HEK293 (cell line): ENCODE results near the gene TMEM167B.
A peak's percentile ranks its signal among the peaks of the same experiment; 100 is the strongest.

Experiments
- CTCF ChIA-PET: fragments of 350-600 bp; formaldehyde crosslinking; extraction: SDS; loops from one replicate; lab custom pipeline; 2021; ENCODE audit warnings: antibody characterized with exemption; lab: Yijun Ruan, JAX
- POLR2A ChIA-PET: fragments of 300-600 bp; formaldehyde crosslinking; extraction: SDS; loops from one replicate; lab custom pipeline; 2020; ENCODE audit warnings: antibody characterized with exemption, inconsistent platforms; lab: Yijun Ruan, JAX
- H3K27ac ChIP-seq: fragments of 200-500 bp; sonication (Bioruptor generic); 2 replicates; pipeline ENCODE4 v1.5.1; 2014; ENCODE audit warnings: low read depth, low read length, control low read depth, inconsistent platforms; ENCODE audit errors: extremely low read depth
- H3K36me3 ChIP-seq, 2 experiments: fragments of 200-500 bp in 1 of 2; sonication (Bioruptor generic) in 1 of 2; 1 replicate in 1 of 2; 2 replicates in 1 of 2; pipeline ENCODE4 v1.5.1; 2014 to 2017; ENCODE audit warnings: inconsistent platforms in 2 of 2, low read length in 2 of 2; ENCODE audit not compliant: control insufficient read depth in 2 of 2, insufficient read depth in 1 of 2
- H3K4me1 ChIP-seq: fragments of 200-500 bp; sonication (Bioruptor generic); 2 replicates; pipeline ENCODE4 v1.5.1; 2014; ENCODE audit warnings: mild to moderate bottlenecking, low read length, inconsistent platforms; ENCODE audit not compliant: control insufficient read depth, insufficient read depth
- H3K4me3 ChIP-seq: 2 replicates; pipeline ENCODE4 v1.5.1; 2011; ENCODE audit warnings: low read depth, mild to moderate bottlenecking, control low read depth, low read length, moderate library complexity
- H3K9me3 ChIP-seq: fragments of 200-500 bp; sonication (Bioruptor generic); 2 replicates; pipeline ENCODE4 v1.5.1; 2014; ENCODE audit warnings: low read depth, low read length, inconsistent platforms; ENCODE audit not compliant: control insufficient read depth, insufficient read depth
- ATF2 ChIP-seq: fragments of 450-650 bp; formaldehyde crosslinking; IDR thresholded peaks from 2 replicates; pipeline ENCODE4 v1.5.1; 2016; ENCODE audit warnings: missing biosample characterization, missing genetic modification characterization, low read depth
- EGR2 ChIP-seq: fragments of 450-650 bp; formaldehyde crosslinking; IDR thresholded peaks from 2 replicates; pipeline ENCODE4 v1.5.1; 2016; ENCODE audit warnings: low read depth, missing biosample characterization, missing genetic modification characterization
- HOXA7 ChIP-seq: sonication (generic); formaldehyde crosslinking; IDR thresholded peaks from 2 replicates; pipeline ENCODE4 v1.8.1; 2022; ENCODE audit warnings: missing genetic modification reagents, borderline replicate concordance
- MZF1 ChIP-seq: fragments of 450-650 bp; formaldehyde crosslinking; IDR thresholded peaks from 2 replicates; pipeline ENCODE4 v1.5.1; 2017; ENCODE audit warnings: missing biosample characterization, missing genetic modification characterization, borderline replicate concordance
- PBX3 ChIP-seq: sonication (generic); formaldehyde crosslinking; IDR thresholded peaks from 2 replicates; pipeline ENCODE4 v1.8.1; 2022; ENCODE audit warnings: mild to moderate bottlenecking, moderate library complexity, missing genetic modification reagents
- PRDM1 ChIP-seq: fragments of 450-650 bp; formaldehyde crosslinking; IDR thresholded peaks from 2 replicates; pipeline ENCODE4; 2016; ENCODE audit warnings: missing biosample characterization, missing genetic modification characterization
- PRDM10 ChIP-seq: fragments of 450-650 bp; formaldehyde crosslinking; IDR thresholded peaks from 2 replicates; pipeline ENCODE4 v1.5.1; 2016; ENCODE audit warnings: missing biosample characterization, missing genetic modification characterization
- PRDM6 ChIP-seq: fragments of 450-650 bp; formaldehyde crosslinking; IDR thresholded peaks from 2 replicates; pipeline ENCODE4 v1.5.1; 2017; ENCODE audit warnings: missing biosample characterization, missing genetic modification characterization
- SCRT2 ChIP-seq: fragments of 450-650 bp; formaldehyde crosslinking; IDR thresholded peaks from 2 replicates; pipeline ENCODE4 v1.5.1; 2016; ENCODE audit warnings: missing biosample characterization, missing genetic modification characterization
- ZBTB21 ChIP-seq: fragments of 450-650 bp; formaldehyde crosslinking; IDR thresholded peaks from 2 replicates; pipeline ENCODE4 v1.5.1; 2017; ENCODE audit warnings: missing biosample characterization, missing genetic modification characterization
- ZFHX2 ChIP-seq: fragments of 450-650 bp; formaldehyde crosslinking; conservative IDR thresholded peaks from 2 replicates; pipeline ENCODE4 v1.5.1; 2016; ENCODE audit warnings: missing biosample characterization, missing genetic modification characterization
- ZFP3 ChIP-seq: fragments of 450-650 bp; formaldehyde crosslinking; IDR thresholded peaks from 2 replicates; pipeline ENCODE4 v1.5.1; 2016; ENCODE audit warnings: low read depth, missing biosample characterization, missing genetic modification characterization
- ZNF112 ChIP-seq: fragments of 450-650 bp; formaldehyde crosslinking; IDR thresholded peaks from 2 replicates; pipeline ENCODE4 v1.5.0; 2017; ENCODE audit warnings: missing biosample characterization, missing genetic modification characterization
- ZNF155 ChIP-seq: fragments of 450-650 bp; formaldehyde crosslinking; IDR thresholded peaks from 2 replicates; pipeline ENCODE4 v1.5.1; 2016; ENCODE audit warnings: missing biosample characterization, missing genetic modification characterization
- ZNF202 ChIP-seq: fragments of 450-650 bp; formaldehyde crosslinking; IDR thresholded peaks from 2 replicates; pipeline ENCODE4 v1.5.1; 2016; ENCODE audit warnings: missing biosample characterization, missing genetic modification characterization, borderline replicate concordance
- ZNF302 ChIP-seq: fragments of 450-650 bp; formaldehyde crosslinking; IDR thresholded peaks from 2 replicates; pipeline ENCODE4 v1.5.1; 2016; ENCODE audit warnings: missing biosample characterization, missing genetic modification characterization, low read depth
- ZNF394 ChIP-seq: fragments of 450-650 bp; formaldehyde crosslinking; IDR thresholded peaks from 2 replicates; pipeline ENCODE4 v1.5.1; 2016; ENCODE audit warnings: missing biosample characterization, missing genetic modification characterization, mild to moderate bottlenecking, moderate library complexity, borderline replicate concordance
- ZNF416 ChIP-seq: fragments of 450-650 bp; formaldehyde crosslinking; IDR thresholded peaks from 2 replicates; pipeline ENCODE4 v1.5.1; 2016; ENCODE audit warnings: missing biosample characterization, missing genetic modification characterization
- ZNF433 ChIP-seq: fragments of 450-650 bp; formaldehyde crosslinking; IDR thresholded peaks from 2 replicates; pipeline ENCODE4 v1.5.1; 2016; ENCODE audit warnings: missing biosample characterization, missing genetic modification characterization, low read depth
- ZNF449 ChIP-seq: fragments of 450-650 bp; formaldehyde crosslinking; IDR thresholded peaks from 2 replicates; pipeline ENCODE4 v1.5.1; 2017; ENCODE audit warnings: missing biosample characterization, mild to moderate bottlenecking, missing genetic modification characterization, moderate library complexity
- ZNF473 ChIP-seq: fragments of 450-650 bp; formaldehyde crosslinking; IDR thresholded peaks from 2 replicates; pipeline ENCODE4 v1.5.1; 2017; ENCODE audit warnings: missing biosample characterization, missing genetic modification characterization
- ZNF48 ChIP-seq: fragments of 450-650 bp; formaldehyde crosslinking; IDR thresholded peaks from 2 replicates; pipeline ENCODE4 v1.5.1; 2016; ENCODE audit warnings: missing biosample characterization, missing genetic modification characterization
- ZNF514 ChIP-seq: fragments of 450-650 bp; formaldehyde crosslinking; IDR thresholded peaks from 2 replicates; pipeline ENCODE4 v1.5.1; 2016; ENCODE audit warnings: missing biosample characterization, missing genetic modification characterization
- ZNF560 ChIP-seq: fragments of 450-650 bp; formaldehyde crosslinking; IDR thresholded peaks from 2 replicates; pipeline ENCODE4 v1.5.1; 2017; ENCODE audit warnings: missing biosample characterization, missing genetic modification characterization, borderline replicate concordance
- ZNF596 ChIP-seq: fragments of 450-650 bp; IDR thresholded peaks from 2 replicates; pipeline ENCODE4 v1.5.0; 2018; ENCODE audit warnings: missing biosample characterization, mild to moderate bottlenecking, missing genetic modification characterization, moderate library complexity
- ZNF629 ChIP-seq: fragments of 450-650 bp; formaldehyde crosslinking; IDR thresholded peaks from 2 replicates; pipeline ENCODE4 v1.5.1; 2017; ENCODE audit warnings: missing biosample characterization, missing genetic modification characterization
- ZNF76 ChIP-seq: fragments of 450-650 bp; formaldehyde crosslinking; IDR thresholded peaks from 2 replicates; pipeline ENCODE4; 2016; ENCODE audit warnings: low read depth, missing biosample characterization, missing genetic modification characterization, borderline replicate concordance
- ZNF837 ChIP-seq: fragments of 450-650 bp; formaldehyde crosslinking; IDR thresholded peaks from 2 replicates; pipeline ENCODE4 v1.5.1; 2016; ENCODE audit warnings: missing biosample characterization, missing genetic modification characterization
- ZSCAN30 ChIP-seq: fragments of 450-650 bp; IDR thresholded peaks from 2 replicates; pipeline ENCODE4 v1.5.1; 2018; ENCODE audit warnings: missing biosample characterization, mild to moderate bottlenecking, missing genetic modification characterization, moderate library complexity
- ZXDB ChIP-seq: fragments of 450-650 bp; formaldehyde crosslinking; IDR thresholded peaks from 2 replicates; pipeline ENCODE4 v1.5.1; 2016; ENCODE audit warnings: missing biosample characterization, missing genetic modification characterization

The TMEM167B gene

GRCh38 chr1:109133815-109134214 lies 43.3 kb downstream of the TMEM167B start:
- Histone ChIP-seq H3K27ac (no peak overlapping the region), H3K4me1 (no peaks in the 10 kb centered on the region), H3K4me3 (no peak overlapping the region), H3K36me3 (no peaks in the 10 kb centered on the region), H3K9me3 (no peaks in the 10 kb centered on the region)
- CTCF ChIA-PET: interaction anchor here (0.8 kb wide), 1 partner anchor 60 kb away, joined by 5 read pairs; no protein-coding TSS in a partner anchor
- POLR2A ChIA-PET: no interaction called here
- TF ChIP-seq ZNF596 (tag by site-specific recombination): no peak
- TF ChIP-seq ZNF629: no peak
- no peak for TF ChIP-seq ATF2 (tag by site-specific recombination)
- no peak for TF ChIP-seq ZNF837
- TF ChIP-seq ZNF302: no peak
- no peak for TF ChIP-seq ZNF433 (tag by site-specific recombination)
- no peak for TF ChIP-seq ZNF449 (tag by site-specific recombination)
- no peak for TF ChIP-seq ZSCAN30 (tag by site-specific recombination)
- TF ChIP-seq ZBTB21 (tag by site-specific recombination): no peak
- TF ChIP-seq ZNF394: no peak
- TF ChIP-seq MZF1: no peak
- TF ChIP-seq HOXA7 (CRISPR knock-in tag): no peak
- TF ChIP-seq ZNF473 (tag by site-specific recombination): no peak
- no peak for TF ChIP-seq ZNF416
- no peak for TF ChIP-seq ZNF560 (tag by site-specific recombination)
- TF ChIP-seq SCRT2 (tag by site-specific recombination): no peak
- TF ChIP-seq ZNF112: no peak
- no peak for TF ChIP-seq ZNF76
- no peak for TF ChIP-seq ZNF202 (tag by site-specific recombination)
- peak; percentile 38; the same call in 1 of the 2 replicates for TF ChIP-seq PRDM10
- peak; percentile 94 for TF ChIP-seq ZFHX2
- TF ChIP-seq PRDM1 (tag by site-specific recombination): 0 out of 2 replicates have a peak, but pooled peaks have one; percentile 23
- TF ChIP-seq ZXDB (tag by site-specific recombination): no peak
- TF ChIP-seq PBX3: no peak
- TF ChIP-seq EGR2: peak; percentile 86
- TF ChIP-seq PRDM6: no peak
- TF ChIP-seq ZNF155 (tag by site-specific recombination): no peak
- TF ChIP-seq ZNF48 (tag by site-specific recombination): no peak
- TF ChIP-seq ZFP3 (tag by site-specific recombination): no peak
- no peak for TF ChIP-seq ZNF514
